HG03045 (cell line): ENCODE measurements around the gene IGSF21.

Experiments
- ATAC-seq: cut with Tn5 transposase; IDR thresholded peaks from one replicate; pipeline ENCODE4 v1.9.1; 2021; ENCODE audit warnings: mild to moderate bottlenecking, moderate library complexity; ENCODE audit not compliant: unreplicated experiment

Gene IGSF21

DNA sequence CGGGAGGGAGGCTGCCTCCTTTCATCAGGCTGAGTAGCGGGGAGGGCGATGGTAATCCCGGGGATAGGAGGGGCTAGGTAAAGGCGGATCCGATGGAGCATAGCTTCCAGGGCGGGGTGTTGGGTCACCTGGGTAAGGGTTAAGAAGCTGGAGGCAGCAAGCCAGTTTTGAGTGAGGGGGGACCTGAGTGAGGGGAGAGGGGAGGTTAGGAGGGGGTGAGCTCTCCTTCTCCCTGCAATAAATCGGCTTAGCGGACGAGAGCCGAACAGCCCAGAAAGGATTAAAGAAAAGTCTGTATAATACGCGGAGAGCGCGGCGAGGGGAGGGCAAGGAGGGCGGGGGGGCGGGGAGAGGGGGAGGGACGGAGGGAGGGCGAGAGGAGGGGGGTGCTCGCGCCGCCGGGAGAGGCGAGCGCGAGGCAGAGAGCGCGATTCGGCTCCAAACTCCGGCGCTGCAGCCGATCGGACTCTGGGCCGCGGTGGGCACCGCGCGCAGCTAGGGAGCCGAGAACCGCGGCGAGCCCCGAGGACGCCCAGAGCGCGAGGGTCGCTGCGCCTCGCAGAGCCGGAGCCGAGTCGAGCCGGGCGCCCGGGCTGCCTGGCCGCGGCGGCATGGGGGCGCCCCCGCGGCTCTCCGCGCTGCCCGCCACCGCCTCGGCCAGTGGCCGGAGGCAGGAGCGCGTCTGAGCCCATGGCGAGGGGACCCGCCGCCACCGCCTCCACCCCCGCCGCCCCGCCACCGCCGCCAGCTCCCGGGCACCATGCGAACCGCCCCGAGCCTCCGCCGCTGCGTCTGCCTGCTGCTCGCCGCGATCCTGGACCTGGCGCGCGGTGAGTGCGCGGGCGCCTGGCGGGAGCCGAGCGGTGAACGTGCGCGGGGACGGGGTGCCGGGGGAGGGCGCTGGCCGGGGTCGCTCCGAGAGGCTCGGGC lies at the start of gene IGSF21:
TSS of gene IGSF21 (plus strand) at position 430 of the 930 bp plus-strand sequence. CDS start at position 761, 331 bp downstream.
- no peak for ATAC-seq

DNA sequence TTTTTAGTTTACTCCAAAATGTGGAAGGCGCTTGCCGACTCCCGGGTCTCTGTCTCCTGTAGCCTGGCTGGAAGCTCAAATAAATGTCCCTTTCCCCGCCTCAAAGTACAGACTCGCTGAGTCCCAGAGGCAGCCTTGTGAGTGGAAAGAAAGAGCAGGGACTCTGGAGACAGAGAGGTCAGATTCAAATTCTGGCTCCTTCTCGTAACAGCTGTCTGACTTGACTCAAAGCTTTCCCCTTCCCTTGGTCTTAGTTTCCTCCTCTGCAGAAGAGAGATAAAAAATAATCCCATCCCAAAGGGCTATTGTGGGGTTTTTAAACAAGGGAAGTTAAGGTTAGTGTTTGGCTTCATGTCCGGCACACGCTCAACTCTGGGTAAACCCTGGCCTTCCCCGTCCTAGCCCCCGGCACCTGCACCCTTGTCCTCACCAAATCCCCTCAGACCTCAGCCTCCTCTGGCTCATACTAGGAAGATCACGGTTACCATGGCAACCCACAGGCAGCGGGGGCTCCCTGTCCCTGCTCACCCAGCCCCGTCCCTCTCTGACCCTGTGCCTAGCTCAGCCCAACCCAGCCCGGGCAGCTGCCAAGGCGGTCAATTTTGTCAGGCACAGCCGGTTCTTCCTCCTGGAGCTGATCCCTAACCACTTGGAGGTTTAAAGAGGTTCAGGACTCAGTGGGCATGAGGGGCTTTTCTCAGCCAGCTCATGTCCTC lies 49.2 kb upstream of the IGSF21 start:
- no peak for ATAC-seq

DNA sequence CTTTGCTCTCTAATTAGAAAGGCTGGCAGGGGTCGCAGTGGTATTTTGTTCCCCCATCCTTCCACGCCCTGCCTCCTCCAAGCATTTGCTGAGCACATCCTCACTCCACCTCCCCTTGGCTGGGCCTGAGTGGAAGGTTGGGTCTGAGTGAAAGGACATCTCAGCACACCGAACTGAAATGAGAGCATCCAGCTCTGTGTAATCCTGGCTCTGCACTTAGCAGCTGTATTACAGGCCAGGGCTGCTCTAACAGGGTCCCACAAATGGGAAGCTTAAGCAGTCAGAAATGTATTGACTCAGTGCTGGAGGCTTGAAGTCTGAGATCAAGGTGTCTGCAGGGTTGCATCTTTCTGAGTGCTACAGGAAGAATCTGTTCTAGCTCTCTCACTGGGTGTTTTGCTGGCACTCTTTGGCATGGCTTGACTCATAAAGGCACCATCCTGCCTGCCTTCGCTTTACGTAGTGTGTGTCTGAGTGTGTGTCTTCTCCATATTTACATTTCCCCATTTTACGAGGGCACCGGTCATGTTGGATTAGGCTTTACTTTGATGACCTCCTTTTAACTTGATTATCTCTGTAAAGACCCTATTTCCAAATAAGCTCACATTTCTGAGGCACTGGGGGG lies 48.5 kb upstream of the IGSF21 start:
- ATAC-seq, result no peak

DNA sequence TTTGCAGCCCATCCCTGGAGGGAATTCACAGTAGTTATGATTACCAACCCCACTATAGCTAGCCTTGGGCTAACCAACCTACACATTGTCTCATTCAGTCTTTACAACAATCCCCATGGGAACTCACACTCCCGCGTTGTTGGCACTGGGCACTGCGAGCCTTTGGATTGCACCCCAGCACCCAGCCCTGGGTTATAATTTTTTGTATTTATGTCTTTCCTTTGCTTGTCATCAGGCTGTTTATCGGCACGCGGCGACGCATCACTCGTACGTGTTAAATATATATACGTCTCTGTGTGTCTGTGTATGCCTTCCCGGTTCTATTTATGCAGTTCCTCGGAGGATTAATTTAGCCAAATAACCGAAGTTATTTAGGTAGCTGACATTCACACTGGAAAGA lies 47.2 kb upstream of the IGSF21 start:
- no peak for ATAC-seq

DNA sequence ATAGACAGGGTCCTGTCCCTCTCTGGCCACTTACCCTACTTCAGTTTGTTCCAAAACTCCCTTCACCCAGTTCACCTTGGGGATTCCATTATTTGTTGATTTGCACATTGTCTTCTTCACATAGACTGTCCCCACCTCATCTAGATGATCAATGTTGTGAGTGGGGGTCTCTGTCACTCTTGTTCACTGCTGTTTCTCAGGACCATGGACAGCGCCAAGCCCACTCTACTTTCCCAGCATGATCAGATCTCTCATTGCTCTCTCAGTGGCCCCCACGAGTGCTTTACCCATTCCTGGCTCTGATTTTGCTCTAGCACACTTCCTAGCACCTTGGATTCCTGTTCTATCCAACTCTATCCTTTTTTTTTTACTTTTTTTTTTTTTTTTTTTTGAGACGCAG lies 45.4 kb upstream of the IGSF21 start:
- no peak for ATAC-seq

DNA sequence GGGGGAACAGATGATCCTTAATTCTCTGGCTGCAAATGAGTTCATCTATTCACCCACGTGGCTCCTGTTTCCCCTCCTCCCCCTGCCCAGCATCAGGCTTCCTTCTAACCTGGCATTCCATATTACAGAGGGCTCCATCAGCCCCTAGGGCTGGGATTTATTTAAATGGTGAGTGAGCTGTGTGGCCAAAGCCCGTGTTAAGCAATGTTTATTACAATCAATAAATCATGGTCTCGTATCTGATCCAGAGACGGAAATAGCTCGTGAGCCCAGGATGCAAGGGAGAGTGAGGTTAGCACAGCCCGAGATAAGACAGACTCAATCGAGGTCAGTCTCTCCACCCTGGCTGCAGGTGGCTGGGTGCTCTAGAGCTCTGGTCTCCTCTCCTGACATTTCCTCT lies 43.1 kb upstream of the IGSF21 start:
- ATAC-seq, result no peak

DNA sequence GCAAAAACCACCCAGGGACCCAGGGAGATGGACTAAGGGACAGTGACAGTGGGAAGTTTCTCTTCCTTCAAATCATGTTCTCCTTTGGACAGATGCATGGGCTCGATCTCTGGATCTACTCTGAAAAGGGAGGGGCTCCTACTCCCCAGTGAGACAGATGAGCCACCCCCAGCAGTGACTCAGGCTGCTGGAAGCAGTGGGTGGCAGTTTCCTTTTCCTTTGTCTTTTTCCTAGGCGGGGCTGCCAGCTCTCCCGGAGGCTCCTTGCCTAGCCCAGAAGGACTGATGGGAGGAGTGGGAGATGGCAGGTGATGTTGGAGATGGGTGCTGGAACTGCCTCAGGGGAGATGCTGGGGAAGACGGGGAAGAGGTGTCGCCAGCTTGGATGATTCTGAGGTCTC lies 41.0 kb upstream of the IGSF21 start:
- no peak for ATAC-seq

DNA sequence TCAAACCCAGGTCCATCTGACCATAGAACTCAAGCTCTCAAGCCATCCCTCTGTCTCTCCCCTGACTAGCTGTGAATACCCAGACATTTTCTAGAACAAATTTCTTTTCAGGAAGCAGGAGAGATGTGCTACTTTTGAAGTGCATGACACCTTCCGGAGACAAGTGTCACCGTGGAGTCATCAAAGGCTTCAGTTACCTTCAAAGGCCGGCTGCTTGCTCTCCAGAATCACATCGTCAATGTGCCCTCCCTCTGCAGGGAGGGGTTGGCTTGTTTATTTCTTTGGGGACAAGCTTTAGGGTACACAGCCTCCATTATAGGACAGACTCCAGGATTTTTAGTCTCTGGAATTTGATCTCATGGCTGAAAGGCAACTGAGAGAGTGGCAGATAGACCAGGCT lies 37.7 kb upstream of the IGSF21 start:
- ATAC-seq, result no peak

DNA sequence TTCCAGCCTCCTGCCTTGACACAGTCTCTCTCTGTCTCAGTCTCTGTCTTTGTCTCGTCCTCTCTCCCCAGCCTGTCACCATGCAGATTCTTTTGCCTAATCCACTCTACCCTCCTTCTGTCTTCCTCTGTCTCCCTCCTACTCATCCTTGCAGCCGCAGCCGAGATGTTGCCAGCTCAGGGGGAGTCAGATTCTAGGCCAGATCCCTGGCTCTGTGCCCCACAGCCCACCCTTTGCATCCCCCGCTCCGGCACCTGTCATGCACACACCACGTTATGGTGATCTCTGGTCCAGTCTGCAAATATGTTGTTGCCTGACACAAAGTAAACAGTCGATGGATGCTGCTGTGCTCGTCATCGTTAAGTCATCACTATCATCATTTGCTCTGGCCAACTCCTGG lies 35.5 kb upstream of the IGSF21 start:
- no peak for ATAC-seq

DNA sequence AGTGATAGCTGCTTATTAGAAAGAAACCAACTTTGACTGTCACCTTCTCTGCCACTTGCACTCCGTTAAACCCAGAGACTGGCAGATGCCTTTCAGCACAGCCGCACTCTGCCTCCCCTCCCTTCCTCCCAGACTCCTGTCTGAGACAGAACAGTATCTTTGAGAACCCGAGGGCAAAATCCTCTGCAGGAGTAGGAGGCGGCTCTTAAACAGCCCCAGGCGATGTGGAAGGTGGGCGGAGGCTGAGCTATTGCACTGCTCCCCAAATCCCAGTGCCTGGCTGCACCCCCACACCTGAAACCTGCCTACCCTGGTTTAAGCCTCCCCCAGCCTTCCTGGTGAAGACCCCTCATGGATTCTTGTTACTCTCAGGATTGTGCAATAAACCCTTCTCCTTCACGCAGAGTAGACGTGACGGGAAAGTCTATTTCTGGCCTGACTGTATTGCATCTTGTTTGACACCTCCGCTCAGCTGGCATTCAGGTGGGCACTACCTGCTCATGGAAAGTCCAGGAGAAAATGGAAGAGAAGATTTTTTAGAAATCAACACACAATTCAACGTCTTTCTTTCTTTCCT lies 34.4 kb upstream of the IGSF21 start:
- no peak for ATAC-seq

DNA sequence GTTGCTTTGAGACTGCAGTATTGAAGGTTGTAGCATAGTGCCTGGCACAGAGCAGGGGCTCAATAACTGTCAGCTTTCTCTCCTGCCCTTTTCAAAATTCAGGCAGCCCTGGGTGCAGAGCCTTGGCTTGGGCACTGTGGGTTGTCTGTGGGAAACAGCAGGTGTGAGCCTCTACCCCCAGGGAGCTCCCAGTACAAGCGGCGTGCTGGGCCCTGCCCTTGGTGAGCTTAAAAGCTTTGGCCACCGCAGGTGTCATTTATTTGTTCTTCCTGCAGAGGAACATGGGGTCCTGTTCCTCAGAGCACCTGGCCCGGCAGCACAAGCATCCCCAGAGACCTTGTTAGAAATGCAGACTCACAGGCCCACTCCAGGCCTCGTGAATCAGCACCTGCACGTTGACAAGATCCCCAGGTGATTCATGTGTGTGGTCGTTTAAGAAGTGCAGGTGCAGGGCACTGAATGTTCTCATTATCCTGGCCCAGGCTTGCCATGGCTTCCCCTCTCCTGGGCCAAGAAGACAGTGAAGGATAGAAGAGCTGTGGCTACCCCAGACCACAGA lies 29.9 kb upstream of the IGSF21 start:
- no peak for ATAC-seq

DNA sequence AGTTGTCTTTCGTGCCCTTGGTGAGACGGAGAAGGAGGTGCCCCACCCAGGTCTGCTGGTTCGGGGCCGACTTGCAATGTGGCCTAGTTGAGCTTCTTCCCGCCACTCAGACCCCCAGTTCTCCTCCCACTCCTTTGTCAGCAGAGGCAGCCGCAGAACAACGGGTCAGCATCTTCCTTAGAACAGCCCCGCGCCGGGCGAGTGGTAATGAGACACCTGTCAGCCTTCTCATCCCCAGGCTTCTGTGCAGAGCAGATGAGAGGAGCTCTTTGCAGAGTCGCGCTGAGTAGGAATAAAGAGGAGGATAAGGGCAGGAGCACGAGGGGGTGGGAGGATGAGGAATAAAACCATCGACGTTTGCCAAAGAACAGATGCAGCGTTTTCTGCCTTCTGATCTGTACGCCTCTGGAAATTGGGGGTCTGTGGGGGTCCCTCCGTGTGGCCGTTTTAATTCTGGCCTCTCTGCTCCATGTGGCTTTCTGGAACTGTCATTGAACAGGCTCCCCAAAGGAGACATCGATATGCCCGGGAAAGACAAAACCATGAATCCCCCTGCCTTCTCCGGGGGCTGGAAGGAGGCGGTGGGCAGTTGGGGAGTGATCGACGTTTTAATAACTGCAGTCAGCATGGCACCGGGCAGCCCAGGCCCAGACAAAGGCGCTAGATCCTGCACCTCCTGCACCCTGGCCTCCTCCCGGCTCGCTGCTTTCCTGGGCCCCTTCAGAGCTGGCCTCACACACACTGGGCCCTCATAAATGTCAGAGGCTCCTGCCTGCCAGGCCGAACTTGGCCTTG lies 27.5 kb upstream of the IGSF21 start:
- no peak for ATAC-seq

DNA sequence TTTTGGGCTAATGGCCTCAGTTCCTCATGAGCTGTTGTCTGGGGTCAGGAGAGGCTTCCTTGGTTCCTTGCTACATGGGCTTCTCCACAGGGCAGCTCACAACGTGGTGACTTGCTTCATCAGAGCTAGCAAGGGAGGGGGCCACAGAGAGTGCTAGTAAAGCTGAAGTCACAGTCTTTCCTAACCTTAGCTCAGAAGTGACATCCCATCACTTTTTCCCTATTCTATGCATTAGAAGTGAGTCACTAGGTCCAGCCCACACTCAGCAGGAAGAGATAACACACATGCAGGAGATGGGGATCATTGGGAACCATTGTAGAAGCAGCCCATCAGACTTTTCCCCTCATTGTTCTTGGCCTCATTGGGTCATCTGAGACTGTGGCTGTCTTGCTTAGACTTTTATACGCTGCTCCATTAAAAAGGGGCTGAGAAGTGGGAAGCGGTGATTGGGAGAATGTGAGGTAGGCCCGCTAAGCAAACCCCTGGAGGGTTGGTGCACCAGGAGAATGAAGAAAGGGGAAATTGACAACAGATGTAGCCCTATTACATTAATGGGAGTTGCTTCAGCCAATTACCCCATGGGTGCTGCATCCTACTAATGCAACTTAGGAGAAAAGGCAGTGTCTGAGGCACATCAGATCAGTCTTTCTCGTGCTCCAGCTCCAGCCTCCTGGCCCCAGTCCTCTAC lies 22.1 kb upstream of the IGSF21 start:
- ATAC-seq, result no peak

DNA sequence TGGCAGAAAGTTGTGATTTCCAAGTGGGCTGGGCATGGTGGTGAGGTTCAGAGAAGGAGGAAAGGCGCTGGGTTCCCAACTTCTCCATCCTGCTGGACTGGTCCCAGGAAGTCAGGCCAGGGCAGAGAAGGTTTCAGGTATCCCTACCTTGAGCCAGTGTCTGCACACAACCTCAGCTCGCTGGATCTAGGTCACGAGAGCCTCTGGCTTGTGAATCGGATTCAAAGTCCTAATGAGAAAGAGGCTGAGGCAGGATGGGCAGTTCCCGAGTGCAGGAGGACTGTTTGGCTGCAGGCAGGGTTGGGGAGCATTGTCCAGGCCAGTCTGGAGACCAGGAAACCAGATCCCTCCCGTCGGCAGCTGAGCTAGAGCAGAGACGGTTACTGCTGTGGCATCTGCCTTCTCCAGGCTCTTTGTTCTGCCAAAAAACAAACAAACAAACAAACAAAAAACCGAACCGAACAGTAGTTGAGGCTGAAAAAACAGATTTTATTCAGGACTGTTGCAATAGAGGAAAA lies 19.5 kb upstream of the IGSF21 start:
- no peak for ATAC-seq

DNA sequence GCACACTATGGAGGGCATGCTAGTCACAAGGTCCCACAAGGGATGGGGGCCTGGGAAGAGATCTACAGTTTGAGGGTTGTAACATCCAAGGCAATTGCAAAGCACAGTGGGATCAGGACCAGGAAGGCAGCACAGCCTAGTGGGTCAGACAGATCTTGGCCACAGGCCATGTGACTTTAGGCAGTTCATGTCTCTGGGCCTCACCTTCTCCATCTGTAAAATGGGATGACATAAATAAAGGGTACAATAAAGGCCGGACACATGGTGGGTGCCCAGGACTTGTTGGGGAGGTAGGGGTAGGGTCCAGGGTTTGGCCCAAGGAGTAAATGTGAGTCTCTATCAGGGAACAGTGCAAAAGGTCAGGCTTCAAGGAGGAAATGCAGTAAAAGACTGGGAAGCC lies 18.1 kb upstream of the IGSF21 start:
- no peak for ATAC-seq

DNA sequence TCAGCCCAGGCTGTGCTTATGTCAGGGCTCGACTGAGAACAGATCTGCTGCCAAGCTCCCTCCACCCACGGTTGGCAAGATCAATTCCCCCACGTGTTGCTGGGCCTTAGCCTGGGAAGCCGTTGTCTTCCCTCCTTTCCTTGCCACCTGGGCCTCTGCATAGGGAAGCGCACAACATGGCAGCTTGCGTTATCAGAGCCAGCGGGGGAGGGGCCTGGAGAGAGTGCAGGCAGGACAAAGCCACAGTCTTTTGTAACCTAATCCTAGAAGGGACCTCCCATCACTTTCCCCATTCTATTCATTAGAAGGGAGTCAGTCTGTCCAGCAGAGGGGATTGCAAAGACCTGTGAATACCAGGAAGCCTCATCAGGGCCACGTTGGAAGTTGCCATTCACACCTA lies 17.0 kb upstream of the IGSF21 start:
- no peak for ATAC-seq

DNA sequence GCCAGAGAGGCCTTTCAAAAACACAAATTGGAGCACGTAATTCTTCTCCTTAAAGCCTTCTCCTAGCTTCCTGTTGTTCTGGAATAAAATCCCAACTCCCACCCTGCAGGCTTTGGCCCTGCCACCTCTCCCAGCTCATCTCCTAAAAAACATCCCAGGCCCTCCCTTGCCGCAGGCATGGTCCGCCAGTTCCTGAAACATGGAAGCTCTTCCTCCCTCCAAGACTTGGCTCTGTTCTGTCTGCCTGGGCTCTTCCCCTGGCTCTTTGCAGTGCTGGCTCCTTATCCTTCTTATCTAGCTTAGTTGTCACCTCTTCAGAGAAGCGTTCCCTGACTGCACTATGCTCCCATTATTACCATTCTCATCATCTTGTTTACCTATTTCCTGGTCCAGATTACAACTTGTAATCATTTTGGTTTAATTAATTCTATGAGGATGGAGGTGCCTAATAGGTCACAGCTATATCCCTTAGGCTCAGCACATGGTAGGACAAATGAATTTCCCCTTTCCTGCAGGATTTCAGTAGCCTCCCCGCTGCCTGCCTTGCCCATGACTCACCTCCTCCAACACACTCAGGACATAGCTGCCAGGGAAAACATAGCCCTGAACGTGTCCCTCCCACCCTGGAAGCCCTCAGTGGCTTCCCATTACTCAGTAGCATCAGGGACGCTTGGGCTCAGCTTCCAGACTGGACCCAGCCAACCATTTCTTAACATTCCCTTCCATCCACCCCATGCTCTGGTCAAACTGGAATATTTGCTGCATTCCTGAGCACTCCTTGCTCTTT lies 15.7 kb upstream of the IGSF21 start:
- no peak for ATAC-seq

DNA sequence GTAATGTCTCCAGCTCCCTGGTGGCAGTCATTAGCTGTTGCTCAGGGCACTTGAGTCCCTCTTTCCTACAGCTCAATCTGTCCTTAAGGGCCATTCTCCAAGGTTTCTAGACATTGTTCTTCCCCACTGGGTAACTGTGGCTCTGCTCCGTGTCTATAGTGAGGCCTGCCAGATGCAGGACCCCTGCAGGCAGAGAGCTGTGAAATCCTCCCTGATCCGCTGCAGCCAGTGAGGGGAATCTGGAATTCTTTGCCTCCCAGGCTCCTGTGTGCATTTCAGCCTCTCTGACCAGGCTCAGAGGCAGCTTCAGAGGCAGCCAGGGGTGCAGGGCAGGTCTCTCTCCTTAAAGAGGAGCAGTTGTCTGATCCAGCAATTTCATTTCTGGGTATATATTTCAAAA lies 14.4 kb upstream of the IGSF21 start:
- ATAC-seq, result no peak

DNA sequence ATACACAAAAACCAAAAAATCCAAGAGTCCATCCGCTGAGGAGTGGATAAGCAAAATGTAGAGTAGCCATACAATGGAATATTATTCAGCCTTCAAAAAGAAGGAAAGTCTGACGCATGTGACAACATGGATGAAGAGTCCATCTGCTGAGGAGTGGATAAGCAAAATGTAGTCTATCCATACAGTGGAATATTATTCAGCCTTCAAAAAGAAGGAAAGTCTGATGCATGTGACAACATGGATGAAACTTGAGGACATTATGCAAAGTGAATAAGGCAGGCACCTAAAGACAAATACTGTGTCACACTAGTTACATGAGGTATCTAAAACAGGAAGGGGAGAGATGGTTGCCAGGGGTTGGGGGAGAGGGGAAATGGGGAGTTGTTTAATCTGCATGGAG lies 14.0 kb upstream of the IGSF21 start:
- ATAC-seq, result no peak
